ENCODE measurements around the gene PIEZO2.

Gene PIEZO2

GRCh38 chr18:10838553-10838952 lies 310.8 kb downstream of the PIEZO2 start:
- DNase-seq = no peak

GRCh38 chr18:10834128-10834815 lies 315.1 kb downstream of the PIEZO2 start:
- DNase-seq = no peak

GRCh38 chr18:10833656-10834055 lies 315.7 kb downstream of the PIEZO2 start:
- no peak for DNase-seq

- no peak for DNase-seq
Observed at GRCh38 chr18:10826400-10826799, 323.0 kb downstream of the PIEZO2 start.

- no peak for DNase-seq
Observed at GRCh38 chr18:10822456-10822855, 326.9 kb downstream of the PIEZO2 start.

GRCh38 chr18:10820681-10821080 lies 328.7 kb downstream of the PIEZO2 start:
- DNase-seq = no peak

- DNase-seq = peak in 1 of 3 donors; percentile 22
Observed at GRCh38 chr18:10814336-10814735, 335.0 kb downstream of the PIEZO2 start.

- DNase-seq = no peak
Observed at GRCh38 chr18:10805587-10806118, 343.7 kb downstream of the PIEZO2 start.

- DNase-seq = no peak
Observed at GRCh38 chr18:10804126-10804525, 345.2 kb downstream of the PIEZO2 start.

- no peak for DNase-seq
Observed at GRCh38 chr18:10798727-10799550, 350.4 kb downstream of the PIEZO2 start.

GRCh38 chr18:10797896-10798295 lies 351.5 kb downstream of the PIEZO2 start:
- DNase-seq = no peak

- DNase-seq = no peak
Observed at GRCh38 chr18:10794771-10795170, 354.6 kb downstream of the PIEZO2 start.

- no peak for DNase-seq
Observed at GRCh38 chr18:10793730-10794370, 355.5 kb downstream of the PIEZO2 start.

- DNase-seq = peak; percentile 68 to 82 (median 81)
Observed at GRCh38 chr18:10792181-10792580, 357.2 kb downstream of the PIEZO2 start.

- DNase-seq = peak in 1 of 3 donors; percentile 31
Observed at GRCh38 chr18:10791169-10791831, 358.1 kb downstream of the PIEZO2 start.

- DNase-seq = no peak
Observed at GRCh38 chr18:10789180-10789579, 360.2 kb downstream of the PIEZO2 start.

GRCh38 chr18:10787293-10787901 lies 362.0 kb downstream of the PIEZO2 start:
- peak; percentile 95 to 98 (median 97) for DNase-seq

- no peak for DNase-seq
Observed at GRCh38 chr18:10785798-10786197, 363.6 kb downstream of the PIEZO2 start.

GRCh38 chr18:10784596-10785202 lies 364.7 kb downstream of the PIEZO2 start:
- no peak for DNase-seq

GRCh38 chr18:10783941-10784340 lies 365.4 kb downstream of the PIEZO2 start:
- no peak for DNase-seq

GRCh38 chr18:10776493-10776892 lies 372.9 kb downstream of the PIEZO2 start:
- no peak for DNase-seq

GRCh38 chr18:10775026-10775425 lies 374.3 kb downstream of the PIEZO2 start:
- peak in 1 of 3 donors; percentile 24 for DNase-seq

All from suppressor macrophage treated with lipopolysaccharide for 1 hour (primary cell).